ENCODE measurements around the gene SETDB2. TPM values are rescaled to one million over a fixed set of nuclear protein-coding genes. Genes with fewer than 3 reads are reported as not detected.

Gene SETDB2
- total RNA-seq, 1 experiment from 2014 or later = 2.7 TPM

DNA sequence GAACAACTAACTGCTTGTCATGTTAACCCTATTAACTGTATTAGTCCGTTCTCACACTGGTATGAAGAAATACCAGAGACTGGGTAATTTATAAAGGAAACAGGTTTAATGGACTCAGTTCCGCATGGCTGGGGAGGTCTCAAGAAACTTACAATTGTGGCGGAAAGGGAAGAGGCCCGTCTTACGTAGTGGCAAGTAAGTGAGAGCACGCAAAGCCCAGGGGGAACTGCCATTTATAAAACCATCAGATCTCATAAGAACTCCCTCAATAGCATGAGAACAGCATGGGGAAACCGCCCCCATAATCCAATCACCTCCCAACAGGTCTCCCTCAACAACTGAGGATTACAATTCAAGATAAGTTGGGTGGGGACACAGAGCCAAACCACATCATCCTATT lies 86.4 kb downstream of the SETDB2 start:
- DNase-seq (ENCODE audit: low spot score) = no peak

DNA sequence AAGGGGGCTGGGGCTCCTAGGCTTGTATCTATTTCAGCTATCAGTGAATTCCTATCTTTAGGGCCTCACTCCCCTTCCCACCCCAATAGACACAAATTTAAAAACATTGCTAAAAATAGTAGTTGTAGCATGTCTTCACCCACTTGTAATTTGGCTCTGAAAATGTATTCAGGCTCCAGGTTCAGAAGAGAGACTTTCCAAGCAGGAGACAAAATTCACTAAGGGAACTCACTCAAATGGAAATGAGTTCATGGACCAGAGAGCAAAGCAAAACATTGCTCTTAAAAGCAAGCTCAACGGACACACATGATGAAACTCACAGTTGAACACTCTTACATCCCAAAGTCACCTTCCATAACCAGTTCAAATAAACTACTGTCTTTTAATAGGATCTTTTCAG lies 88.5 kb downstream of the SETDB2 start:
- no peak for DNase-seq (ENCODE audit: low spot score)

DNA sequence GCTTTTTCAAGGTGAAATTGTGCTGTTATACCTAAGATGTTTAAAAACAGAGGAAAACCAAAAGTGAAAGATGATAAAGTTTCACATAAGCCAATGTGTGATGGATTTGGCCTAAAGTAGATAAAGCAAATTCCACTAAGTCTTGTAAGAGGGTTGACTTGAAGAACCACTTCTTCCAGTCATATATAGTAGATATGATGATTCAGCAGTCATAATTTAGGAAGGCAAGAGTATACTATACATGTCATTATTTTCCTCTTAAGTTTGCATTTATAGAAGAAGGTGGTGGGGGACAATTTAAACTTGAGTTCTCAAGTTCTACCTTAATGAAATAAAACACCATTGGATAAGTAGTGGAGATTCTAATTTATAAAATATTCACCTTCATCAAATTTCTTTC lies 88.9 kb downstream of the SETDB2 start:
- DNase-seq (ENCODE audit: low spot score) = no peak

DNA sequence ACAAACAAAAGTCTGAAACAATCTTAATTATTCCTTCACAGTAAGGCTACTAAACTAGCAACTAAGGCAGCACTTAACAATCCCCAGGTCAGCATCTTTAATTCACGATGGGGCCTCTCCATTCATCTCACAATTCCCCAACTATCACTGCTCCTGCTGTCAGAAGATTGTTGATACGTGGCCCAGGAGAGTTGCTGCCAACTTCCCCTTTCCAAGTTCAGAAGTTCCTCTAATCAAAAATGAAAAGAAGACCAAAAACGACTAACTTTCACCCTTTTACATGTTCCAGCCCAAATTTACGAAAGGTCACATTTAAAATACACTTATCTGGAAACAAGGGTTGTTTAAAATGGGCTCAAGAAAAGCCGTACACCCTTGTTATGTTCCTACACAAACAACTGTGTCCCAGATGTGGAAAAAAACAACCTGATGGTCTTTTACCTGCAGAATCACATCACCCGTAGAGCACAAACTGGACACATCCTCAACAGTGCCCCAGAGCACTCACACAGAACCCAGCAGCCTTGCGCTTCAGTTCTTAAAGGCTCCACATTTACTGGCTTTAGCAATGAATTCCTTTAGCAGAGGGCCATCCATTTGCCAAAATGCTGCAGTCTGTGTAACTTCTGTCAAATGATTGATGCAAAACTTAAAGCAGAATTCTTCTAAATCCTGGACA lies 89.7 kb downstream of the SETDB2 start:
- no peak for DNase-seq (ENCODE audit: low spot score)

DNA sequence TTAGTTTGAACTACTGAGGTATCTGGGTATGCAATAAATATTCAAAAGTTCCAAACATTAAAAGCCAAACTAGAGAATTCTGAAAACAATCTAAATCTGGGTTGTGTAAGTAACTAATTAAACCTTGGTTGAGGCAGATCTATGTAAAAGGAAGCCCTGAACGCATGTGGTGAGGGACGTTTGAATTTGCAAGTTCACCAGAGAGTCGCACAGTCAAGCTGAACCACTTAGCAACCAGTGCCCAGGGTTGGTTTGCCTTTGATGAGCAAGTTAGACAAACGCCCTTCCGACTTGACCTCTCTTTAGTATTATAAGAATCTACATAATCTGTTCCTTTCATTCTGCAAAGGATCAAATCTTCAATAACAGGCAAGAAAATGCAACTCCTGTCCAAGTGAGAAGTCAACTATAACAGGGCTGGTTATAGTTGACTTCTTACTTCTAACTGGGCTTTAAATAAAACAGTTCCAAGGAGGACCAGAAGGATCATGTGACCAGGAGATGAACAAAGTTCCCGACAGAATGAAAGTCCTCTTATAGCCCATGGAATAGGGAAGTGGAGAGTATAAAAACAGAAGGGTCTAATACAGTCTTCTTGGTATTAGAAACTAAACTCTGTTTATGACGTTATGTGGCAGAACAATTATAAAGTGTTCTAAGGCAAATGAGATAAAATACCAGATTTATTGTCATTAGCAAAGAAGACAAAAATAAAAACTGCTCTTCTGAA lies 92.2 kb downstream of the SETDB2 start:
- DNase-seq (ENCODE audit: low spot score) = no peak

DNA sequence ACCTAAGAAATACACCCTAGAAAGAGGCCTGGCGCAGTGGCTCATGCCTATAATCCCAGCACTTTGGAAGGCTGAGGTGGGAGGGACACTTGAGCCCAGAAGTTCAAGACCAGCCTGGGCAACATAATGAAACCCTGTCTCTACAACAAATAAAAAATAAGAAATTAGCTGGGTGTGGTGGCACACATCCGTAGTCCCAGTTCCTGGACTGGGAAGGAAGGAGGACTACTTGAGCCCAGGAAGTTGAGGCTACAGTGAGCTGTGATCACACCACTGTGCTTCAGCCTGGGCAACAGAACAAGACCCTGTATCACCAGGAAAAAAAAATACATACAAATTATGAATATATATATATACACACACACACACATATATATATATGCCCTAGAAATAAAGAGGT lies 94.3 kb downstream of the SETDB2 start:
- DNase-seq (ENCODE audit: low spot score) = no peak

DNA sequence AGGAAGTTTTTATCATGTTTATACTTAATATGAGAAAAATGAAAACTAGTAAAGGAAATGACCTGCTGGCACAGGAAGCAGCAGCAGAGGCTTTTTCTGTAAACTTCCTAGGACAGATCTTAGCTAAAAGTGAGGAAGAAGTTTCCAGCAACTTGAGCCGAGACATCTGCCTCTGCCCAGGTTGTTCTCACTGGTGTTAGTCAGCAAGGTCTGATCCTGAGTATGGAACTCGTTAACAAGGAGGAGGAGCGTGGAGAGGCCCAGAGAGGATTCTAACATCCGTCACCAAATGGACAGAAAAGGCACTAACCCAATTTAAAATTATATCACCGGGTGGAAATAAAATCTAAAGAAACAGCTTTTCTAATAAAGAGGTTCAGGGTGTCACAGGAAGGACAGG lies 95.2 kb downstream of the SETDB2 start:
- DNase-seq (ENCODE audit: low spot score) = no peak

DNA sequence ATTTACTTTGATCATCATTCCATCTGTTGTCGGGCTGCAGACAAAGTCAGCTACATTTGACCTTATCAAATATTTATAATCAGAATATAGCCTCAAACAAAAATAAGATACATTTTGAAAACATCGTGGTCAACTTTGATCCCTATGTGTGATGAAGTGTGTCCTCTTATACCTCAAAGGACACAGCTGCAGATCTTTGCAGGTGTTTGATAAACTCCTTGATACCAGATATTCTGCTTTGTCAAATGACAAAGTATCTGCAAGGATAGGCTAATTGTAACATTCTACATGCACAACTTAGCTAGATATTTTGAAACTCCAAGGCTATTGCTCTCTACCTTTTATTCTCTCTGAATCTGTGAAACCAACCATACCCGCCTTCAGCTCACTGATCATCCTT lies 95.7 kb downstream of the SETDB2 start:
- no peak for DNase-seq (ENCODE audit: low spot score)

DNA sequence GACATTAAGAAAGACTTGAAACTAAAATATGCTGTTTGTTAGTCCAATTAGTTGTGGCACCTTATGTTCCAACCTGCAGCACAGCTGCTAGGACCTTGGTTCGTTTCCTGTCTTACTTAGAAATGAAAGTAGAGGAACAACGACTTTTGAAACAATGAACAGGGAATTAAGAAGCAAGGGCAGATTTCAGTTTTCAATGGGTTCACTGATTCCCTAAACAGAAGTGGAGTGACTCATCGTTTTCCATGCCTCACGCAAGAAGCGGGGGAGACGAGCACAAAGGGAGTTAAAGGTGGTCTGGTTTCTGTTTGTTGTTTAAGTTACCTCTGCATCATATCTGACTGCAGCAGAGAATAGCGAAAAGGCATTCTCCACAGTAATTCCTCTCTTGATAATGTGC lies 96.5 kb downstream of the SETDB2 start:
- DNase-seq (ENCODE audit: low spot score) = no peak

DNA sequence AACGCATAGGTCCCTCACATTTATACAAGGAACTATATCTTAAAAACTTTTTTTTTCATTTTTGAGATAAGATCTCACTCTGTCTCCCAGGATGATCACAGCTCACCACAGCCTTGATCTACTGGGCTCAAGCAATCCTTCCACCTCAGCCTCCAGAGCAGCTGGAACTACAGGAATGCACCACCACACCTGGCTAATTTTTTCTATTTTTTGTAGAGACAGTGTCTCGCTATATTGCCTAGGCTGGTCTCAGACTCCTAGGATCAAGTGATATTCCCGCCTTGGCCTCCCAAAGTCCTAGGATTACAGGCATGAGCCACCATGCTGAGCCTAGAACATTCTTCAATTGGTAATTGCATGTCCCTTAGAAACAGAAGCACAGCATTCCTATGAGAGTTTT lies 99.6 kb downstream of the SETDB2 start:
- no peak for DNase-seq (ENCODE audit: low spot score)

Other genes starting within 250 kb of the SETDB2 start
- not detected in 2 replicates for gene MLNR, start 223.9 kb upstream of the SETDB2 start, total RNA-seq (2014; rRNA removed; shearing (Covaris generic))
- 6.4 and 6.5 TPM in 2 replicates for gene CDADC1, start 196.3 kb upstream of the SETDB2 start, total RNA-seq (2014; rRNA removed; shearing (Covaris generic))
- gene CAB39L, start 210 bp upstream of the SETDB2 start, total RNA-seq (2014; rRNA removed; shearing (Covaris generic)) = 5.2 and 5.5 TPM in 2 replicates
- 4.2 and 4.7 TPM in 2 replicates for gene PHF11, start 51.7 kb downstream of the SETDB2 start, total RNA-seq (2014; rRNA removed; shearing (Covaris generic))
- 8.3 and 10.4 TPM in 2 replicates for gene RCBTB1, start 141.3 kb downstream of the SETDB2 start, total RNA-seq (2014; rRNA removed; shearing (Covaris generic))
- gene ARL11, start 184.2 kb downstream of the SETDB2 start, total RNA-seq (2014; rRNA removed; shearing (Covaris generic)) = 0.10 and 0.38 TPM in 2 replicates
- 129 and 178 TPM in 2 replicates for gene EBPL, start 247.2 kb downstream of the SETDB2 start, total RNA-seq (2014; rRNA removed; shearing (Covaris generic))

Data from HT-29 (cell line).